T1000 (cell line): Measurements from ENCODE around the gene AP5S1.
A peak's percentile ranks its signal among the peaks of the same experiment; 100 is the strongest.
"Not testable (repeated sequence)": the region's sequence is repeated elsewhere in the genome, so short reads cannot be mapped to it uniquely, and the experiment has no call there.

ENCODE experiments used
- DNase-seq: peaks from one replicate; lab custom pipeline; 2025; ENCODE audit warnings: mixed read lengths; lab: John Stamatoyannopoulos, UW

AP5S1 gene

GRCh38 chr20:3789201-3789600 lies 31.1 kb upstream of the AP5S1 start:
- DNase-seq: not testable (repeated sequence)

GRCh38 chr20:3794168-3794567 lies 26.2 kb upstream of the AP5S1 start:
- DNase-seq: not testable (repeated sequence)

GRCh38 chr20:3794701-3795420 lies 25.5 kb upstream of the AP5S1 start:
- no peak for DNase-seq

- peak; percentile 87 for DNase-seq
Observed at GRCh38 chr20:3795511-3796468, 24.6 kb upstream of the AP5S1 start, which contains the start of gene CDC25B. TSS of gene CDC25B (plus strand) at chr20:3796310. CDS start at chr20:3796532, 222 bp downstream.

GRCh38 chr20:3796477-3797225 lies 23.7 kb upstream of the AP5S1 start:
- DNase-seq: no peak

GRCh38 chr20:3797226-3797545 lies 23.2 kb upstream of the AP5S1 start:
- DNase-seq: no peak

- DNase-seq: no peak
Observed at GRCh38 chr20:3797592-3798372, 22.6 kb upstream of the AP5S1 start.

GRCh38 chr20:3798373-3798768 lies 22.0 kb upstream of the AP5S1 start:
- DNase-seq: no peak

- DNase-seq: no peak
Observed at GRCh38 chr20:3798908-3799248, 21.5 kb upstream of the AP5S1 start.

GRCh38 chr20:3800256-3800877 lies 20.0 kb upstream of the AP5S1 start:
- no peak for DNase-seq

GRCh38 chr20:3800878-3801260 lies 19.5 kb upstream of the AP5S1 start:
- no peak for DNase-seq

GRCh38 chr20:3801299-3801698 lies 19.0 kb upstream of the AP5S1 start:
- DNase-seq: no peak

GRCh38 chr20:3801846-3802245 lies 18.5 kb upstream of the AP5S1 start:
- no peak for DNase-seq

GRCh38 chr20:3802524-3803239 lies 17.7 kb upstream of the AP5S1 start:
- no peak for DNase-seq

GRCh38 chr20:3803289-3803688 lies 17.1 kb upstream of the AP5S1 start:
- no peak for DNase-seq

GRCh38 chr20:3803854-3804253 lies 16.5 kb upstream of the AP5S1 start:
- DNase-seq: no peak

- no peak for DNase-seq
Observed at GRCh38 chr20:3804254-3804751, 16.0 kb upstream of the AP5S1 start.

- no peak for DNase-seq
Observed at GRCh38 chr20:3804781-3805180, 15.6 kb upstream of the AP5S1 start.

GRCh38 chr20:3808544-3808943 lies 11.8 kb upstream of the AP5S1 start:
- no peak for DNase-seq

GRCh38 chr20:3811467-3812258 lies 8.7 kb upstream of the AP5S1 start:
- peak; percentile 97 for DNase-seq
